ENCODE measurements around the gene OLIG1.

OLIG1 gene

GRCh38 chr21:33112151-33112550, 42.2 kb downstream of the OLIG1 start:
- Histone ChIP-seq H3K4me1 (ENCODE audit: control insufficient read depth in 1 of 2, insufficient read depth in 2 of 2, low read length in 2 of 2) (no peaks in the 10 kb centered on the region), H3K9me3 (ENCODE audit: control insufficient read depth in 1 of 2, low read length in 2 of 2) (no peaks in the 10 kb centered on the region), H3K4me3 (ENCODE audit: low read depth in 1 of 2, low read length in 2 of 2) (no peak overlapping the region), H3K36me3 (ENCODE audit: control insufficient read depth in 1 of 2, insufficient read depth in 2 of 2, low read length in 2 of 2) (no peaks in the 10 kb centered on the region), H3K27ac (ENCODE audit: low read depth, low read length) (no peak overlapping the region), H3K27me3 (ENCODE audit: control insufficient read depth in 1 of 2, insufficient read depth in 2 of 2, low read length in 2 of 2) (peaks cover 41 to 51% of the 10 kb centered on the region in 2 donors), H3K9ac (ENCODE audit: low read depth in 1 of 2, low read length in 2 of 2) (no peak overlapping the region)

DNA sequence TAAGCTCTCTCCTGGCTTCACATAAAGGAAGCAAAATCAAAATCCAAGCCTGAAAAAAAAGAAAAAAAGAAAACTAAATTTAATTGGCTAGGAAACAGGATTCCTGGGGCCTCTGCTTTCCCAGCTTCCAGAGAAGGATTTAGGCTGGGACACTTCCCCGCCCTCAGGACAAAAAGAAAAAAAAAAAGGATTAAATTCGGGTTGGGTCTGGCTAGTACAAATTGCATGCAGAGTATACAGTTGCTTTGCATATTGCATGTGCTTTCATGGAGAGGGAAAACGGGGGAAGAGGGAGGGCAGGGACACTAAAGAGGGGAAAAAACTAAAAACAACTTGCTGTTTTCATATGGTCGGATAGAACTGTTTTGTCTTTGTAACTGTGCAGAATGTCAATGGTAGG, 42.7 kb downstream of the OLIG1 start:
- Histone ChIP-seq H3K4me3 (ENCODE audit: low read depth in 1 of 2, low read length in 2 of 2) (no peak overlapping the region), H3K9me3 (ENCODE audit: control insufficient read depth in 1 of 2, low read length in 2 of 2) (no peaks in the 10 kb centered on the region), H3K4me1 (ENCODE audit: control insufficient read depth in 1 of 2, insufficient read depth in 2 of 2, low read length in 2 of 2) (no peaks in the 10 kb centered on the region), H3K27me3 (ENCODE audit: control insufficient read depth in 1 of 2, insufficient read depth in 2 of 2, low read length in 2 of 2) (peaks cover 41 to 52% of the 10 kb centered on the region in 2 donors), H3K27ac (ENCODE audit: low read depth, low read length) (no peak overlapping the region), H3K9ac (ENCODE audit: low read depth in 1 of 2, low read length in 2 of 2) (no peak overlapping the region), H3K36me3 (ENCODE audit: control insufficient read depth in 1 of 2, insufficient read depth in 2 of 2, low read length in 2 of 2) (no peaks in the 10 kb centered on the region)

DNA sequence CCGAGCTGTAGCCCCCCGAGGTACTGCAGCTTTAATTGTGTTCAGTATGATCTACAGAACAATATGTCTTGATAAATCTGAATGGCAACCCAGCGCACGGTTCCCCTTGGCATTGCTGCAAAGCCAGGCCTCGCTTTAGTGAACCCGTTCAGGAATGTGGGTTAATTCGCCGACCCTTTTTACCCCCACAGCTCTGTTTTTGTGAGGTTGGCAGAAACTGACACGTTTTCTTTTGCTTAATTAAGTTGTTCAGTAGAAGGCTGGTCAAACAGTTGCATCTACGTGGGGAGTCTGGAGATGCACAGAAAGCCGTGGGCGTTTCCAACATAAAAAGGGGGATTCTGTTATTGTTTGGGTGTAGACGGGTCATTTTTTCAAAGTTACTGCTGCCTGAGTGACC, 43.2 kb downstream of the OLIG1 start:
- Histone ChIP-seq H3K27ac (ENCODE audit: low read depth, low read length) (no peak overlapping the region), H3K36me3 (ENCODE audit: control insufficient read depth in 1 of 2, insufficient read depth in 2 of 2, low read length in 2 of 2) (no peaks in the 10 kb centered on the region), H3K9me3 (ENCODE audit: control insufficient read depth in 1 of 2, low read length in 2 of 2) (no peaks in the 10 kb centered on the region), H3K27me3 (ENCODE audit: control insufficient read depth in 1 of 2, insufficient read depth in 2 of 2, low read length in 2 of 2) (peaks cover 41 to 53% of the 10 kb centered on the region in 2 donors), H3K9ac (ENCODE audit: low read depth in 1 of 2, low read length in 2 of 2) (no peak overlapping the region), H3K4me3 (ENCODE audit: low read depth in 1 of 2, low read length in 2 of 2) (no peak overlapping the region), H3K4me1 (ENCODE audit: control insufficient read depth in 1 of 2, insufficient read depth in 2 of 2, low read length in 2 of 2) (no peaks in the 10 kb centered on the region)

GRCh38 chr21:33114276-33114675, 44.3 kb downstream of the OLIG1 start:
- Histone ChIP-seq H3K4me1 (ENCODE audit: control insufficient read depth in 1 of 2, insufficient read depth in 2 of 2, low read length in 2 of 2) (no peaks in the 10 kb centered on the region), H3K27ac (ENCODE audit: low read depth, low read length) (no peak overlapping the region), H3K4me3 (ENCODE audit: low read depth in 1 of 2, low read length in 2 of 2) (no peak overlapping the region), H3K36me3 (ENCODE audit: control insufficient read depth in 1 of 2, insufficient read depth in 2 of 2, low read length in 2 of 2) (no peaks in the 10 kb centered on the region), H3K9ac (ENCODE audit: low read depth in 1 of 2, low read length in 2 of 2) (no peak overlapping the region), H3K27me3 (ENCODE audit: control insufficient read depth in 1 of 2, insufficient read depth in 2 of 2, low read length in 2 of 2) (peaks cover 37 to 46% of the 10 kb centered on the region in 2 donors), H3K9me3 (ENCODE audit: control insufficient read depth in 1 of 2, low read length in 2 of 2) (no peaks in the 10 kb centered on the region)

DNA sequence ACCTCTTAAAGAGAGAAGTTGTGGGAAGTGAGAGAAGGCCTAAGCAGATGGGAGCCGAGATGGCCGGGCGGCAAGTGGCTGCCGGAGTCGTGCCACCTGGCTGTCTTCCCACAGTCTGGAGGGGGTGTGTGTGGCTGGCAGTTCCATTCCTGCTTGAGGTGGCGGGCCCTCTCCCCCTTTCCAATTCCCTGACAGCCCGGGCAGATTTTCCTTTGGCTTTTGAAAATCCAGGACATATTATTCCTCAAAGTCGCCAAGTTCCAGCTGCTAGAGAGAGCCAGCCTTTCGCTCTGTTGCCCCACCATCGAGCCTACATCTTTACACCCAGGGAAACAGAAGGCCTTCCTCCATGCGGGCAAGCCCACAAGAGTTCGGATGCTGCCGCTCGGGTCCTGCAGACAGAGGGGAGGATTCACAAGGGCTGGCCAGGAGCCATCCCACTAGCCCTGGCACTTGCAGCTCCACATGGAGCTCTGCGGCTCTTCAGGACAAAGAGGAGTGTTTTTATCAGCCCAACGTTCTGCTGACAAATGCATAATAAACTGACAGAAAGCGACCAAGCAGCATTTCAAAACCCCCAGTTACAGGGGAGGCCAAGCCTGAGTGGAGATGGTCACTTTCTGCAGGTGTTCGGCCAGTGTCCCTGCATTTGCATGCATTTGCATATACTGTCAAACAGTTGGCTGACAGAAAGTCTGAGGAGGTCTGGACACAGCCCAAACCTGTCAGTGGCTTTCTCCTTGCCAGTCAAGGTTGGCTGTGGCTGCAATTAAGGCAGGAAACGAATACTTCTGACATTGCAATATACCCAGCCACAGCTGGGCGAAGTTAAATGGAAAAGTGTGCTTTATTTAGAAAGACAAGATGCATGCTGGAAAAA, 45.9 kb downstream of the OLIG1 start:
- Histone ChIP-seq H3K36me3 (ENCODE audit: control insufficient read depth in 1 of 2, insufficient read depth in 2 of 2, low read length in 2 of 2) (no peaks in the 10 kb centered on the region), H3K9me3 (ENCODE audit: control insufficient read depth in 1 of 2, low read length in 2 of 2) (no peaks in the 10 kb centered on the region), H3K4me3 (ENCODE audit: low read depth in 1 of 2, low read length in 2 of 2) (no peak overlapping the region), H3K27me3 (ENCODE audit: control insufficient read depth in 1 of 2, insufficient read depth in 2 of 2, low read length in 2 of 2) (peaks cover 28 to 30% of the 10 kb centered on the region in 2 donors), H3K4me1 (ENCODE audit: control insufficient read depth in 1 of 2, insufficient read depth in 2 of 2, low read length in 2 of 2) (no peaks in the 10 kb centered on the region), H3K9ac (ENCODE audit: low read depth in 1 of 2, low read length in 2 of 2) (no peak overlapping the region), H3K27ac (ENCODE audit: low read depth, low read length) (no peak overlapping the region)

DNA sequence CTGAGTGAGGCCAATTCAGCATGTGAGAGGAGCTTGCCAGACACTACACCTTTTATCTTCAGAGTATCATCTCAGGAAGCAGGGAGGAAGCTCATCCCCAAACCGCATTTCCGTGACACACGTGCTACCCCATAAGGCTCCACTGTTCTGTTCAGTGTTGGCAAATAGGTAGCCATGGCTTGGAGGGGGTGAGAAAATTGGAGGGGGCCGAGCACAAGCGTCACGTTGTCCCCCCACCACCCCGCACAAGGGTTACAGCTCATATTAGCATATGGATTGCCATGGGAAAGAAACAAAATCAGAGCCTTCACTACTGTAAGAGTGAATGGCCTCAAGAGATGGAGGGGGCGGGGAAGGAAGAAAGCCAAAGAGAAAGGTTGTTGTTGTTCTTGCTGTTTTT, 46.7 kb downstream of the OLIG1 start:
- H3K27me3 ChIP-seq (ENCODE audit: control insufficient read depth in 1 of 2, insufficient read depth in 2 of 2, low read length in 2 of 2): peaks cover 22% of the 10 kb centered on the region in 2 donors
- no peaks in the 10 kb centered on the region for H3K36me3 ChIP-seq (ENCODE audit: control insufficient read depth in 1 of 2, insufficient read depth in 2 of 2, low read length in 2 of 2)
- no peak overlapping the region for H3K27ac ChIP-seq (ENCODE audit: low read depth, low read length)

DNA sequence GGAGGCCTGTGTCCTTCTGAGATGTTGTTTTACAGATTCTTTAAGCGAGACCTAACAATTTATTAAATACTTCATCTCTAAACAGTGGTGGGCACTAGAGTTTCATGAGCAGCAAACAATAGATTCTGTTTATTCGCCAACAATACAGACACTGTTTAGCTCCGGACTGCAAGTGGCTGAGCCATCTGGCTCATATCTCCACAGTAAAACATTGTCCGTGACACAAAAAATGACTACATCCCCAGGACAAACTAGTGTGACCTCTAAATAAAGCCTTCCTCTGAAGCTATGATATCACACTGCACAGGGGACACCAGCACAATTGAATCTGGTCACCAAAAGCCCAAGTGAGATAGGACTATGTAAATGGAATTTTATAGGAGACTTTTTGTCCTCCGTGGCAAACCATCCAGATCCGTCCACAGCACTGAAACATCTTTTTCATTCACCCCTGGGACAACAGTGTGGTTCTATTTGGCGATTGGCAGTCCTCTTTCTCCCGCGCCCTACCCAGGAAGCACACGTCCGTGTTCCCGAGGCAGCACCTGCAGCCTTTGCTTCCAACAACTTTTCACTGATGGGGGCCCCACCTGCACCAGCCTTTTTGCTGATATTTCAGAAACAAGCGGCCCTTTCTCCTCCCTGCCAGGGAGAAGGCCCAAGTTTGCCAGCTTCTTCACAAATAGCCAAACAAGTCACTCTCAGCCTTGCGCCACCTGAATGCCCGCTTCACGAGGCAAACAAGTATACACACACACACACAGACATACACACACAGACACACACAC, 47.4 kb downstream of the OLIG1 start:
- H3K4me1 ChIP-seq (ENCODE audit: control insufficient read depth in 1 of 2, insufficient read depth in 2 of 2, low read length in 2 of 2): no peaks in the 10 kb centered on the region
- no peaks in the 10 kb centered on the region for H3K9me3 ChIP-seq (ENCODE audit: control insufficient read depth in 1 of 2, low read length in 2 of 2)
- H3K27me3 ChIP-seq (ENCODE audit: control insufficient read depth in 1 of 2, insufficient read depth in 2 of 2, low read length in 2 of 2): peaks cover 17% of the 10 kb centered on the region in 2 donors
- H3K9ac ChIP-seq (ENCODE audit: low read depth in 1 of 2, low read length in 2 of 2): no peak overlapping the region
- H3K36me3 ChIP-seq (ENCODE audit: control insufficient read depth in 1 of 2, insufficient read depth in 2 of 2, low read length in 2 of 2): no peaks in the 10 kb centered on the region
- H3K4me3 ChIP-seq (ENCODE audit: low read depth in 1 of 2, low read length in 2 of 2): no peak overlapping the region
- no peak overlapping the region for H3K27ac ChIP-seq (ENCODE audit: low read depth, low read length)

More for the DNA sequence above, 46.7 kb downstream of the OLIG1 start:
- Histone ChIP-seq H3K9ac (ENCODE audit: low read depth in 1 of 2, low read length in 2 of 2) (no peak overlapping the region), H3K4me3 (ENCODE audit: low read depth in 1 of 2, low read length in 2 of 2) (no peak overlapping the region), H3K4me1 (ENCODE audit: control insufficient read depth in 1 of 2, insufficient read depth in 2 of 2, low read length in 2 of 2) (no peaks in the 10 kb centered on the region), H3K9me3 (ENCODE audit: control insufficient read depth in 1 of 2, low read length in 2 of 2) (no peaks in the 10 kb centered on the region)
